ENCODE measurements around the gene ZMIZ1. TPM values are rescaled to one million over a fixed set of nuclear protein-coding genes. Genes with fewer than 3 reads are reported as not detected.
"Not testable (repeated sequence)": the region's sequence is repeated elsewhere in the genome, so short reads cannot be mapped to it uniquely, and the experiment has no call there.

ZMIZ1 gene
- total RNA-seq, 1 donor from 2014 or later, result 48.8 TPM

GRCh38 chr10:79028451-79029010 lies 40.2 kb upstream of the ZMIZ1 start:
- ATAC-seq, result no peak
- DNase-seq (ENCODE audit: missing footprints), result no peak
- intact Hi-C loops (cut with DNase I), result loop anchor here (5.0 kb wide), 1 partner anchor 721 kb away; no protein-coding TSS in a partner anchor

GRCh38 chr10:79029478-79030390 lies 39.0 kb upstream of the ZMIZ1 start:
- intact Hi-C loops (cut with DNase I), result loop anchor here (5.0 kb wide), 1 partner anchor 722 kb away; no protein-coding TSS in a partner anchor
- ATAC-seq (no peak), DNase-seq (ENCODE audit: missing footprints) (no peak)

- ATAC-seq (no peak), DNase-seq (ENCODE audit: missing footprints) (no peak)
- intact Hi-C loops (cut with DNase I), result no loop called here
Observed at GRCh38 chr10:79030705-79031104, 38.1 kb upstream of the ZMIZ1 start.

- intact Hi-C loops (cut with DNase I), result no loop called here
- DNase-seq (ENCODE audit: missing footprints), result no peak
- no peak for ATAC-seq
Observed at GRCh38 chr10:79031723-79032122, 37.0 kb upstream of the ZMIZ1 start.

GRCh38 chr10:79034271-79034876 lies 34.4 kb upstream of the ZMIZ1 start:
- ATAC-seq, result no peak
- intact Hi-C loops (cut with DNase I), result no loop called here
- no peak for DNase-seq (ENCODE audit: missing footprints)

GRCh38 chr10:79036416-79036815 lies 32.4 kb upstream of the ZMIZ1 start:
- DNase-seq (ENCODE audit: missing footprints), result not testable (repeated sequence)

GRCh38 chr10:79038104-79038840 lies 30.5 kb upstream of the ZMIZ1 start:
- ATAC-seq (no peak), DNase-seq (ENCODE audit: missing footprints) (no peak)
- intact Hi-C loops (cut with DNase I), result no loop called here

More at GRCh38 chr10:79036416-79036815, 32.4 kb upstream of the ZMIZ1 start:
- ATAC-seq; intact Hi-C loops (cut with DNase I): not testable (repeated sequence)

- DNase-seq (ENCODE audit: missing footprints), result no peak
- ATAC-seq, result no peak
- intact Hi-C loops (cut with DNase I), result no loop called here
Observed at GRCh38 chr10:79038841-79039201, 29.9 kb upstream of the ZMIZ1 start.

- ATAC-seq (no peak), DNase-seq (ENCODE audit: missing footprints) (no peak)
- intact Hi-C loops (cut with DNase I), result no loop called here
Observed at GRCh38 chr10:79042639-79043411, 25.9 kb upstream of the ZMIZ1 start.

GRCh38 chr10:79044036-79044632 lies 24.6 kb upstream of the ZMIZ1 start:
- DNase-seq (ENCODE audit: missing footprints) (no peak), ATAC-seq (no peak)
- intact Hi-C loops (cut with DNase I), result no loop called here

- no peak for ATAC-seq
- intact Hi-C loops (cut with DNase I), result no loop called here
- no peak for DNase-seq (ENCODE audit: missing footprints)
Observed at GRCh38 chr10:79044846-79045245, 23.9 kb upstream of the ZMIZ1 start.

- DNase-seq (ENCODE audit: missing footprints) (no peak), ATAC-seq (no peak)
- intact Hi-C loops (cut with DNase I), result no loop called here
Observed at GRCh38 chr10:79045566-79046175, 23.1 kb upstream of the ZMIZ1 start.

- intact Hi-C loops (cut with DNase I), result no loop called here
- no peak for DNase-seq (ENCODE audit: missing footprints)
- ATAC-seq, result no peak
Observed at GRCh38 chr10:79046326-79046725, 22.4 kb upstream of the ZMIZ1 start.

GRCh38 chr10:79046741-79047583 lies 21.8 kb upstream of the ZMIZ1 start:
- intact Hi-C loops (cut with DNase I), result no loop called here
- ATAC-seq (peak; percentile 61), DNase-seq (ENCODE audit: missing footprints) (no peak)

- no peak for DNase-seq (ENCODE audit: missing footprints)
Observed at GRCh38 chr10:79047584-79047874, 21.2 kb upstream of the ZMIZ1 start.

GRCh38 chr10:79047875-79048638 lies 20.7 kb upstream of the ZMIZ1 start:
- ATAC-seq (no peak), DNase-seq (ENCODE audit: missing footprints) (no peak)
- intact Hi-C loops (cut with DNase I), result no loop called here

More at GRCh38 chr10:79047584-79047874, 21.2 kb upstream of the ZMIZ1 start:
- intact Hi-C loops (cut with DNase I), result no loop called here
- ATAC-seq, result no peak
